ENCODE results near the gene COL5A3.

GRCh38 chr19:10019246-10019645 lies 8.9 kb upstream of the COL5A3 start:
- TF ChIP-seq CTCF (conservative IDR thresholded peaks at IDR 0.05 in 1 of 2, IDR thresholded peaks at IDR 0.05 in 1 of 2; ENCODE audit: extremely low read depth in 1 of 2, insufficient read depth in 1 of 2, low read depth in 1 of 2, low read length in 2 of 2) (no peak), EZH2 (IDR thresholded peaks at IDR 0.05; ENCODE audit: borderline replicate concordance, low read length) (no peak)
